ENCODE measurements around the gene CHRNB1. TPM values are rescaled to one million over a fixed set of nuclear protein-coding genes. Genes with fewer than 3 reads are reported as not detected.

Gene CHRNB1
- total and polyA plus RNA-seq, 2 of the 8 experiments (the other 6 are each of a cell fraction or from before 2014, with no cell fraction given): 14.1 to 28.2 TPM

GRCh38 chr17:7443499-7444485 lies 1.1 kb upstream of the CHRNB1 start:
- POLR2A ChIA-PET (ENCODE audit: partially characterized antibody): interaction anchor here (0.9 to 15.5 kb wide), 10 partner anchors 7 to 137 kb away, joined by 3 to 339 read pairs (median 5); partner anchors contain the start of genes POLR2A, SLC35G6, TMEM102 and TMEM256
- no peaks in the 10 kb centered on the region for H3K9me3 ChIP-seq (ENCODE audit: insufficient read depth in 2 of 2, low read depth in 1 of 2, low read length in 1 of 2)
- no peak overlapping the region for H3K23ac ChIP-seq (ENCODE audit: insufficient read length)
- no peak overlapping the region for H2BK15ac ChIP-seq (ENCODE audit: low read length)
- no peaks in the 10 kb centered on the region for H4K20me1 ChIP-seq (replicated peaks in 1 of 2; ENCODE audit: control insufficient read depth in 1 of 2, insufficient read depth in 2 of 2, low read length in 2 of 2)
- no peak overlapping the region for H4K5ac ChIP-seq (ENCODE audit: insufficient read length, low read depth, low read length)
- 0 out of 2 replicates have a peak overlapping the region, but pooled peaks have one; percentile 28 for H2AK5ac ChIP-seq (ENCODE audit: low read depth, low read length)
- no peak overlapping the region for H3K56ac ChIP-seq (replicated peaks; ENCODE audit: insufficient read length, low read depth, low read length)
- no peak for DNase-seq (ENCODE audit: low read depth in 1 of 2, low spot score in 2 of 2)
- H3K4me2 ChIP-seq (ENCODE audit: insufficient read depth in 1 of 2, low read depth in 2 of 2, low read length in 2 of 2): peak overlapping the region in 1 of 2 experiments; percentile 77; a peak in 2 of 4 replicates
- H2BK5ac ChIP-seq (ENCODE audit: low read depth, low read length): no peak overlapping the region
- no peak overlapping the region for H3K18ac ChIP-seq (ENCODE audit: extremely low read depth, low read length)
- CTCF ChIA-PET (ENCODE audit: partially characterized antibody): interaction anchor here (0.6 to 5.4 kb wide), 17 partner anchors 9 to 267 kb away, joined by 3 to 26 read pairs (median 3); partner anchors contain the start of genes MPDU1, TMEM102 and TNFSF13
- peaks cover 15% of the 10 kb centered on the region; the same call in 1 of the 2 replicates for H3K23me2 ChIP-seq (ENCODE audit: low read depth, low read length)
- H3K27me3 ChIP-seq (replicated peaks in 1 of 4; ENCODE audit: control insufficient read depth in 3 of 4, extremely low read depth in 1 of 4, insufficient read depth in 3 of 4, low read length in 3 of 4): peaks cover 0 to 16% (median 13%) of the 10 kb centered on the region in 4 experiments; a peak in 6 of 7 replicates
- H3K4me3 ChIP-seq (ENCODE audit: extremely low read depth in 1 of 4, insufficient read depth in 2 of 4, low read depth in 3 of 4, low read length in 4 of 4): peak overlapping the region in 1 of 4 experiments; percentile 66; a peak in 1 of 8 replicates
- no peaks in the 10 kb centered on the region for H3K79me2 ChIP-seq (ENCODE audit: control insufficient read depth in 1 of 2, insufficient read depth in 2 of 2, low read length in 2 of 2)
- peaks cover 3 to 18% (median 16%) of the 10 kb centered on the region in 4 experiments for H3K4me1 ChIP-seq (replicated peaks in 1 of 4; ENCODE audit: control insufficient read depth in 3 of 4, insufficient read depth in 4 of 4, low read length in 3 of 4)
- no peak overlapping the region for H3K9ac ChIP-seq (replicated peaks in 1 of 4; ENCODE audit: extremely low read depth in 1 of 4, low read depth in 3 of 4, low read length in 3 of 4)
- H2AFZ ChIP-seq (ENCODE audit: low read length): no peak overlapping the region
- H3K14ac ChIP-seq (ENCODE audit: insufficient read length): no peak overlapping the region
- H3K36me3 ChIP-seq (ENCODE audit: control insufficient read depth in 2 of 4, insufficient read depth in 4 of 4, low read length in 3 of 4): no peaks in the 10 kb centered on the region
- H4K91ac ChIP-seq (replicated peaks; ENCODE audit: insufficient read length, low read length): no peak overlapping the region
- no peaks in the 10 kb centered on the region for H3K79me1 ChIP-seq (ENCODE audit: low read depth, low read length)
- no peak overlapping the region; the same call in 1 of the 2 replicates for H2BK12ac ChIP-seq (ENCODE audit: low read depth, low read length)
- H4K8ac ChIP-seq (ENCODE audit: extremely low read depth, insufficient read depth, low read length): no peak overlapping the region; the same call in 1 of the 2 replicates
- 81% methylated on average over 7 of the region's 7 CpGs; no CpG with 5 or more reads in 1 of the 2 experiments for WGBS, 2 experiments (ENCODE audit: extremely low coverage in 1 of 2, insufficient coverage in 1 of 2, insufficient read length in 1 of 2, insufficient replicate concordance in 2 of 2, low coverage in 1 of 2, low lambda C conversion rate in 2 of 2, missing lambda C conversion rate in 1 of 2)
- no peak overlapping the region for H3K27ac ChIP-seq (ENCODE audit: low read depth, low read length)
- H3K4ac ChIP-seq (replicated peaks; ENCODE audit: insufficient read length, low read depth, low read length): no peak overlapping the region
- no peak overlapping the region for H2BK120ac ChIP-seq (replicated peaks; ENCODE audit: low read depth, low read length)
- no peak overlapping the region for H2BK20ac ChIP-seq (ENCODE audit: low read length)
- no peak for FAIRE-seq
- TF ChIP-seq PHF8 (conservative IDR thresholded peaks at IDR 0.05; ENCODE audit: low read depth, low read length) (no peak), ZNF274 (IDR thresholded peaks at IDR 0.05; ENCODE audit: borderline replicate concordance, extremely low read depth, low read length) (no peak), TAF1 (IDR thresholded peaks at IDR 0.05; ENCODE audit: low read depth, low read length) (no peak), ATF3 (IDR thresholded peaks at IDR 0.05; ENCODE audit: insufficient read depth, low read depth, low read length) (no peak), GABPA (IDR thresholded peaks at IDR 0.05; ENCODE audit: borderline replicate concordance, insufficient read depth, low read length) (no peak), FOSL1 (IDR thresholded peaks at IDR 0.05; ENCODE audit: insufficient read depth, low read depth, low read length) (no peak), RBBP5 (IDR thresholded peaks at IDR 0.05; ENCODE audit: borderline replicate concordance, low read depth, low read length) (no peak), CBX8 (IDR thresholded peaks at IDR 0.05; ENCODE audit: borderline replicate concordance, low read depth, low read length) (no peak), TCF12 (IDR thresholded peaks at IDR 0.05; ENCODE audit: low read depth, low read length) (no peak)
